ENCODE results near the gene OCSTAMP. TPM values are rescaled to one million over a fixed set of nuclear protein-coding genes. Genes with fewer than 3 reads are reported as not detected.

The OCSTAMP gene
- total and polyA plus RNA-seq, 10 of the 15 experiments (the other 5 are each of a cell fraction or from before 2014, with no cell fraction given): 0.09 to 0.46 (median 0.22) TPM; not detected in 2

- WGBS (ENCODE audit: insufficient coverage, insufficient replicate concordance, low lambda C conversion rate, missing lambda C conversion rate): 71% methylated on average over 5 of the region's 5 CpGs
- ATAC-seq (no peak), FAIRE-seq (no peak), DNase-seq (ENCODE audit: low read depth, low spot score) (no peak)
- TF ChIP-seq ZSCAN29 (IDR thresholded peaks at IDR 0.05) (no peak), CBFB (IDR thresholded peaks at IDR 0.05; ENCODE audit: low read depth) (no peak)
- H4K20me1 ChIP-seq (ENCODE audit: control insufficient read depth, insufficient read depth): no peaks in the 10 kb centered on the region
- no peak overlapping the region for H2AFZ ChIP-seq (ENCODE audit: control insufficient read depth, low read depth, low read length)
- POLR2A ChIA-PET: no interaction called here
- CTCF ChIA-PET: interaction anchor here (0.9 to 1.3 kb wide), 3 partner anchors 8 to 43 kb away, joined by 3 to 5 read pairs (median 4); no protein-coding TSS in a partner anchor
- H3K36me3 ChIP-seq (ENCODE audit: control insufficient read depth in 2 of 2, insufficient read depth in 2 of 2, low read length in 1 of 2): no peaks in the 10 kb centered on the region
- BruUV-seq (replicated peaks): no TSS peak
- SMC1A ChIA-PET (ENCODE audit: uncharacterized antibody, unreplicated experiment): interaction anchor here (0.8 to 1.6 kb wide), 3 partner anchors 9 to 101 kb away, joined by 3 to 7 read pairs (median 3); no protein-coding TSS in a partner anchor
- H3K4me2 ChIP-seq (ENCODE audit: control insufficient read depth, insufficient read depth): no peak overlapping the region
- no peak overlapping the region for H3K9ac ChIP-seq (ENCODE audit: control insufficient read depth, insufficient read depth, low read length)
- RAD21 ChIA-PET (ENCODE audit: unreplicated experiment): no interaction called here
- H3K79me2 ChIP-seq (ENCODE audit: control insufficient read depth, insufficient read depth, low read length): no peaks in the 10 kb centered on the region
- no peaks in the 10 kb centered on the region; a peak in 1 of 4 replicates for H3K27me3 ChIP-seq (replicated peaks in 1 of 2; ENCODE audit: control insufficient read depth in 2 of 2, insufficient read depth in 2 of 2, low read length in 1 of 2)
- no peaks in the 10 kb centered on the region for H3K4me1 ChIP-seq (ENCODE audit: control insufficient read depth, insufficient read depth, low read length)
- no peak overlapping the region for H3K27ac ChIP-seq (ENCODE audit: control insufficient read depth, insufficient read depth)
- no peaks in the 10 kb centered on the region for H3K9me3 ChIP-seq (replicated peaks; ENCODE audit: control insufficient read depth, insufficient read depth, low read length)
- intact Hi-C loops (cut with micrococcal nuclease; ENCODE audit: unreplicated experiment) (no loop called here), in situ Hi-C loops (cut with MboI) (no loop called here)
- no peak overlapping the region for H3K4me3 ChIP-seq
These were observed 32.2 kb upstream of the OCSTAMP start for GRCh38 chr20:46582648-46583047.

- Histone ChIP-seq H3K4me2 (ENCODE audit: control insufficient read depth, insufficient read depth) (no peak overlapping the region), H2AFZ (ENCODE audit: control insufficient read depth, low read depth, low read length) (no peak overlapping the region), H3K27ac (ENCODE audit: control insufficient read depth, insufficient read depth) (no peak overlapping the region), H3K27me3 (replicated peaks in 1 of 2; ENCODE audit: control insufficient read depth in 2 of 2, insufficient read depth in 2 of 2, low read length in 1 of 2) (no peaks in the 10 kb centered on the region; a peak in 1 of 4 replicates), H3K36me3 (ENCODE audit: control insufficient read depth in 2 of 2, insufficient read depth in 2 of 2, low read length in 1 of 2) (no peaks in the 10 kb centered on the region), H4K20me1 (ENCODE audit: control insufficient read depth, insufficient read depth) (no peaks in the 10 kb centered on the region), H3K4me1 (ENCODE audit: control insufficient read depth, insufficient read depth, low read length) (no peaks in the 10 kb centered on the region), H3K79me2 (ENCODE audit: control insufficient read depth, insufficient read depth, low read length) (no peaks in the 10 kb centered on the region), H3K4me3 (no peak overlapping the region), H3K9ac (ENCODE audit: control insufficient read depth, insufficient read depth, low read length) (no peak overlapping the region), H3K9me3 (replicated peaks; ENCODE audit: control insufficient read depth, insufficient read depth, low read length) (no peaks in the 10 kb centered on the region)
- ATAC-seq (no peak), DNase-seq (ENCODE audit: low read depth, low spot score) (no peak), FAIRE-seq (no peak)
- BruUV-seq (replicated peaks): no TSS peak
- CTCF ChIA-PET: interaction anchor here (0.6 to 0.7 kb wide), 2 partner anchors 20 kb away, joined by 3 read pairs; no protein-coding TSS in a partner anchor
- 32% methylated on average over 3 of the region's 3 CpGs for WGBS (ENCODE audit: insufficient coverage, insufficient replicate concordance, low lambda C conversion rate, missing lambda C conversion rate)
- in situ Hi-C loops (cut with MboI) (no loop called here), intact Hi-C loops (cut with micrococcal nuclease; ENCODE audit: unreplicated experiment) (no loop called here)
- SMC1A ChIA-PET (ENCODE audit: uncharacterized antibody, unreplicated experiment): interaction anchor here (1.6 kb wide), 1 partner anchor 102 kb away, joined by 7 read pairs; no protein-coding TSS in a partner anchor
- RAD21 ChIA-PET (ENCODE audit: unreplicated experiment): interaction anchor here (1.6 kb wide), 1 partner anchor 72 kb away, joined by 3 read pairs; no protein-coding TSS in a partner anchor
- POLR2A ChIA-PET: no interaction called here
- TF ChIP-seq RUNX3 (IDR thresholded peaks at IDR 0.05; ENCODE audit: low read length) (no peak), SRF (IDR thresholded peaks at IDR 0.05; ENCODE audit: low read depth in 2 of 2, low read length in 2 of 2) (no peak), PAX8 (IDR thresholded peaks at IDR 0.05) (no peak), RFX5 (IDR thresholded peaks at IDR 0.05; ENCODE audit: low read depth, low read length) (no peak), IRF5 (IDR thresholded peaks at IDR 0.05; ENCODE audit: borderline replicate concordance) (no peak)
- TF ChIP-seq, protein P1, sequence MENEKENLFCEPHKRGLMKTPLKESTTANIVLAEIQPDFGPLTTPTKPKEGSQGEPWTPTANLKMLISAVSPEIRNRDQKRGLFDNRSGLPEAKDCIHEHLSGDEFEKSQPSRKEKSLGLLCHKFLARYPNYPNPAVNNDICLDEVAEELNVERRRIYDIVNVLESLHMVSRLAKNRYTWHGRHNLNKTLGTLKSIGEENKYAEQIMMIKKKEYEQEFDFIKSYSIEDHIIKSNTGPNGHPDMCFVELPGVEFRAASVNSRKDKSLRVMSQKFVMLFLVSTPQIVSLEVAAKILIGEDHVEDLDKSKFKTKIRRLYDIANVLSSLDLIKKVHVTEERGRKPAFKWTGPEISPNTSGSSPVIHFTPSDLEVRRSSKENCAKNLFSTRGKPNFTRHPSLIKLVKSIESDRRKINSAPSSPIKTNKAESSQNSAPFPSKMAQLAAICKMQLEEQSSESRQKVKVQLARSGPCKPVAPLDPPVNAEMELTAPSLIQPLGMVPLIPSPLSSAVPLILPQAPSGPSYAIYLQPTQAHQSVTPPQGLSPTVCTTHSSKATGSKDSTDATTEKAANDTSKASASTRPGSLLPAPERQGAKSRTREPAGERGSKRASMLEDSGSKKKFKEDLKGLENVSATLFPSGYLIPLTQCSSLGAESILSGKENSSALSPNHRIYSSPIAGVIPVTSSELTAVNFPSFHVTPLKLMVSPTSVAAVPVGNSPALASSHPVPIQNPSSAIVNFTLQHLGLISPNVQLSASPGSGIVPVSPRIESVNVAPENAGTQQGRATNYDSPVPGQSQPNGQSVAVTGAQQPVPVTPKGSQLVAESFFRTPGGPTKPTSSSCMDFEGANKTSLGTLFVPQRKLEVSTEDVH (IDR thresholded peaks at IDR 0.05; ENCODE audit: low read depth, partially characterized antibody): no peak
These were observed 30.9 kb upstream of the OCSTAMP start for GRCh38 chr20:46581391-46581790.
